ENCODE measurements around the gene JAKMIP3.

- TF ChIP-seq EZH2 (IDR thresholded peaks at IDR 0.05; ENCODE audit: borderline replicate concordance, insufficient read depth, low read depth, low read length, poor library complexity, severe bottlenecking) (no peak), CTCF (IDR thresholded peaks at IDR 0.05) (no peak)
These were observed 10.9 kb downstream of the JAKMIP3 start for GRCh38 chr10:132076578-132077081.
